CMK (cell line): ENCODE measurements around the gene EIF3D.

ENCODE experiments used
- DNase-seq: peaks from one replicate; pipeline ENCODE4 v3.0.0-alpha.2; 2010; ENCODE audit warnings: low read depth

EIF3D gene

GRCh38 chr22:36528795-36529751 lies at the start of gene EIF3D:
Gene EIF3D (minus strand): TSS chr22:36529166. CDS start chr22:36526121, 3,045 bp downstream.
- DNase-seq = peak; percentile 99

GRCh38 chr22:36578619-36579018 lies 49.7 kb upstream of the EIF3D start:
- DNase-seq = no peak

GRCh38 chr22:36577019-36577418 lies 48.1 kb upstream of the EIF3D start:
- no peak for DNase-seq

GRCh38 chr22:36574728-36575127 lies 45.8 kb upstream of the EIF3D start:
- no peak for DNase-seq

- DNase-seq = no peak
These were observed 44.9 kb upstream of the EIF3D start for GRCh38 chr22:36573815-36574363.

GRCh38 chr22:36571991-36572390 lies 43.0 kb upstream of the EIF3D start:
- DNase-seq = no peak

GRCh38 chr22:36569999-36570398 lies 41.0 kb upstream of the EIF3D start:
- no peak for DNase-seq

GRCh38 chr22:36568846-36569245 lies 39.9 kb upstream of the EIF3D start:
- no peak for DNase-seq

- DNase-seq = no peak
These were observed 37.8 kb upstream of the EIF3D start for GRCh38 chr22:36566720-36567119.

- no peak for DNase-seq
These were observed 36.7 kb upstream of the EIF3D start for GRCh38 chr22:36565686-36566085.

- DNase-seq = no peak
These were observed 36.2 kb upstream of the EIF3D start for GRCh38 chr22:36565159-36565507.

GRCh38 chr22:36564422-36565158 lies 35.6 kb upstream of the EIF3D start:
- DNase-seq = no peak

- DNase-seq = no peak
These were observed 34.9 kb upstream of the EIF3D start for GRCh38 chr22:36563898-36564297.

GRCh38 chr22:36563444-36563843 lies 34.5 kb upstream of the EIF3D start:
- DNase-seq = no peak

GRCh38 chr22:36563001-36563400 lies 34.0 kb upstream of the EIF3D start:
- DNase-seq = no peak

GRCh38 chr22:36562261-36562835 lies 33.4 kb upstream of the EIF3D start:
- no peak for DNase-seq

GRCh38 chr22:36561291-36561811 lies 32.4 kb upstream of the EIF3D start:
- no peak for DNase-seq

- no peak for DNase-seq
These were observed 31.0 kb upstream of the EIF3D start for GRCh38 chr22:36560001-36560400.

GRCh38 chr22:36554098-36554497 lies 25.1 kb upstream of the EIF3D start:
- no peak for DNase-seq

- DNase-seq = no peak
These were observed 23.3 kb upstream of the EIF3D start for GRCh38 chr22:36552289-36552688.

- no peak for DNase-seq
These were observed 21.9 kb upstream of the EIF3D start for GRCh38 chr22:36550701-36551495.
